Activated CD4-positive, alpha-beta memory T cell treated with anti-CD3 and anti-CD28 coated beads for 36 hours (primary cell): Measurements from ENCODE around the gene ACADM. TPM values are rescaled to one million over a fixed set of nuclear protein-coding genes. Genes with fewer than 3 reads are reported as not detected.
A peak's percentile ranks its signal among the peaks of the same experiment; 100 is the strongest.
"Not testable (repeated sequence)": the region's sequence is repeated elsewhere in the genome, so short reads cannot be mapped to it uniquely, and the experiment has no call there.

Experiments used
- CTCF ChIA-PET: fragments of 350-600 bp; sonication (Branson Sonifier 250); formaldehyde crosslinking; loops from one replicate; lab custom pipeline; 2021; ENCODE audit warnings: antibody characterized with exemption, inconsistent platforms; lab: Charles Lee
- POLR2A ChIA-PET: fragments of 350-600 bp; sonication (Branson Sonifier 250); formaldehyde crosslinking; loops from one replicate; lab custom pipeline; 2021; ENCODE audit warnings: antibody characterized with exemption; lab: Charles Lee
- DNase-seq: peaks from one replicate; pipeline ENCODE4 v3.0.0-alpha.2; 2020
- H3K27ac Mint-ChIP-seq: one replicate; pipeline ENCODE4 v1.8.0; 2021; ENCODE audit warnings: mixed read lengths
- H3K27me3 Mint-ChIP-seq: one replicate; pipeline ENCODE4 v1.8.0; 2021; ENCODE audit warnings: mixed read lengths
- H3K36me3 Mint-ChIP-seq: one replicate; pipeline ENCODE4 v1.8.0; 2021; ENCODE audit warnings: mixed read lengths
- H3K4me1 Mint-ChIP-seq: one replicate; pipeline ENCODE4 v1.8.0; 2021; ENCODE audit warnings: low read depth, mixed read lengths
- H3K4me3 Mint-ChIP-seq: one replicate; pipeline ENCODE4 v1.8.0; 2021; ENCODE audit warnings: mild to moderate bottlenecking, mixed read lengths
- H3K9me3 Mint-ChIP-seq: one replicate; pipeline ENCODE4 v1.8.0; 2021; ENCODE audit warnings: mixed read lengths
- intact Hi-C: fragments of 100-400 bp; cut with micrococcal nuclease; formaldehyde crosslinking; loops from one replicate; pipeline ENCODE4 v1.15.1; 2023
- total RNA-seq, 2 experiments: library from RNA; stranded (reverse); gene quantifications; one replicate each; pipeline ENCODE4 v1.2.3, GENCODE V29; 2021

The ACADM gene
- 10 to 100 TPM; 60.3 to 60.9 TPM for total RNA-seq

DNA sequence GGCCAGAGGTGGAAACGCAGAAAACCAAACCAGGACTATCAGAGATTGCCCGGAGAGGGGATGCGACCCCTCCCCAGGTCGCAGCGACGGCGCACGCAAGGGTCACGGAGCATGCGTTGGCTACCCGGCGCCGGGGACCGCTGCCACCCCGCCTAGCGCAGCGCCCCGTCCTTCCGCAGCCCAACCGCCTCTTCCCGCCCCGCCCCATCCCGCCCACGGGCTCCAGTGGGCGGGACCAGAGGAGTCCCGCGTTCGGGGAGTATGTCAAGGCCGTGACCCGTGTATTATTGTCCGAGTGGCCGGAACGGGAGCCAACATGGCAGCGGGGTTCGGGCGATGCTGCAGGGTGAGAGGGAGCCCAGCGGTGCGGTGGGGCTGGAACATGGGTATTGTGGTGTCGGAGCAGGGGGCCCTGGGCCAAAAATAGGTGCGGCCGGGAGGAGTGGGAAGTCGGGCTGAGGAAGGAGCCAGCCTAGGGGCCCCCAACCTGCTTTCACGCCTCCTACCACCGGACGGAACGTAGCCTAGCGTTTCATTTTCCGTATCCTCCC lies at the start of gene ACADM:
Gene ACADM, plus strand, starts transcription at position 238 of the 551 bp plus-strand sequence. Its CDS starts 79 bp downstream, at position 317.
- intact Hi-C loops, result loop anchor here (1.0 to 10.0 kb wide), 3 partner anchors 62 to 1527 kb away; partner anchors contain the start of genes FPGT, LRRIQ3 and RABGGTB
- Mint-ChIP-seq H3K9me3 (no peaks in the 10 kb centered on the region), H3K27me3 (no peaks in the 10 kb centered on the region), H3K27ac (peak within 1 kb of the TSS; percentile 99), H3K36me3 (peaks cover 2% of the 10 kb centered on the region), H3K4me1 (peaks cover 28% of the 10 kb centered on the region), H3K4me3 (peak within 1 kb of the TSS; percentile 100)
- CTCF ChIA-PET, result no interaction called here
- POLR2A ChIA-PET, result interaction anchor here (1.6 kb wide), 1 partner anchor 62 kb away, joined by 7 read pairs; the partner anchor contains the start of gene RABGGTB
- peak; percentile 91 for DNase-seq

- H3K36me3 Mint-ChIP-seq, result no peaks in the 10 kb centered on the region
- no peak overlapping the region for H3K27ac Mint-ChIP-seq
- ChIA-PET POLR2A (no interaction called here), CTCF (no interaction called here)
- intact Hi-C loops, result no loop called here
- H3K4me1 Mint-ChIP-seq, result no peaks in the 10 kb centered on the region
- H3K27me3 Mint-ChIP-seq, result peaks cover 6% of the 10 kb centered on the region
- H3K9me3 Mint-ChIP-seq, result no peaks in the 10 kb centered on the region
- H3K4me3 Mint-ChIP-seq, result no peak overlapping the region
- no peak for DNase-seq
Observed at GRCh38 chr1:75677443-75677842, 47.1 kb upstream of the ACADM start.

DNA sequence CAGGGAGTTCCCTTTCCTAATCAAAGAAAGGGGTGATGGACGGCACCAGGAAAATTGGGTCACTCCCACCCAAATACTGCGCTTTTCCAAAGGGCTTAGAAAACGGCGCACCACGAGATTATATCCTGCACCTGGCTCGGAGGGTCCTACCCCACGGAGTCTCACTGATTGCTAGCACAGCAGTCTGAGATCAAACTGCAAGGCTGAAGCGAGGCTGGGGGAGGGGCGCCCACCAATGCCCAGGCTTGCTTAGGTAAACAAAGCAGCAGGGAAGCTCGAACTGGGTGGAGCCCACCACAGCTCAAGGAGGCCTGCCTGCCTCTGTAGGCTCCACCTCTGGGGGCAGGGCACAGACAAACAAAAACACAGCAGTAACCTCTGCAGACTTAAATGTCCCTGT lies 46.5 kb upstream of the ACADM start:
- CTCF ChIA-PET, intact Hi-C loops, DNase-seq, H3K36me3 Mint-ChIP-seq, H3K4me1 Mint-ChIP-seq, H3K4me3 Mint-ChIP-seq, H3K27me3 Mint-ChIP-seq, H3K9me3 Mint-ChIP-seq, H3K27ac Mint-ChIP-seq, POLR2A ChIA-PET: not testable (repeated sequence)

DNA sequence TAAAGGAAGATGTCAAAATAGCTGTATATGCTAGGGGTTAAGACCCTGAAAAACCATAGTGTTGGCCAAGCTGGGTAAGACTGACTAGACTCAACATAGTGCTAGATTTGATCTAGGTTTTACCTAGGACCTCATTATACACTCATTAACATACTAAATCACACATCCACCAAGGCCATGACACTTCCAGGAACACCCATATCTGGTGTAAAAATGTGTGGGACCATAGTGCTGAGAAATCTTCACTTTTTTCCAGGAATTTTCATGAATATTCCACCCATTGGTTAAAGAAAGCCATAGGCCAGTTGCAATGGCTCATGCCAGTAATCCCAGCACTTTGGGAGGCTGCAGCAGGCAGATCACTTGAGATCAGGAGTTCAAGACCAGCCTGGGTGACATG lies 34.0 kb upstream of the ACADM start:
- Mint-ChIP-seq H3K9me3 (no peaks in the 10 kb centered on the region), H3K4me3 (no peak overlapping the region), H3K36me3 (no peaks in the 10 kb centered on the region), H3K27ac (no peak overlapping the region), H3K4me1 (no peaks in the 10 kb centered on the region), H3K27me3 (peaks cover 2% of the 10 kb centered on the region)
- intact Hi-C loops, result no loop called here
- ChIA-PET POLR2A (no interaction called here), CTCF (no interaction called here)
- DNase-seq, result no peak

DNA sequence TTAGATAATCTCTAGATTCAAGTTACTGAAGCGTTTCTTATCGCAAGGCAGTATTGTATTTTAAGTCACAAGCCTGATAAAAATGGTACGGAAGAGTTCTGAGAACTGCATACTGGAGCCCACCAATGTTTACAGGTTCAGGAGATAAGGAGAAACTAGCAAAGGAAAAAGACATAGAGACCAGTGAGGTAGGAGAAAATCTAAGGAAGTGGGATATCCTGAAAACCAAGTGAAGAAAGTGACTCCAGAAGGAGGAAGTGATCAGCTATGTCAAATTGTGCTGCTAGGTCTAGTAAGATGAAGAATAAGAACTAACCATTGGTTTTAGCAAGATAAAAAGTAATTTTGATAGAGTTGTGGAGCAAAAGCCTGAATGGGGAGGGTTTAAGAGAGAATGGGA lies 31.0 kb upstream of the ACADM start:
- Mint-ChIP-seq H3K36me3 (no peaks in the 10 kb centered on the region), H3K4me1 (no peaks in the 10 kb centered on the region), H3K27me3 (peaks cover 1% of the 10 kb centered on the region), H3K4me3 (no peak overlapping the region), H3K27ac (no peak overlapping the region), H3K9me3 (no peaks in the 10 kb centered on the region)
- intact Hi-C loops, result no loop called here
- no peak for DNase-seq
- POLR2A ChIA-PET, result no interaction called here
- CTCF ChIA-PET, result no interaction called here

DNA sequence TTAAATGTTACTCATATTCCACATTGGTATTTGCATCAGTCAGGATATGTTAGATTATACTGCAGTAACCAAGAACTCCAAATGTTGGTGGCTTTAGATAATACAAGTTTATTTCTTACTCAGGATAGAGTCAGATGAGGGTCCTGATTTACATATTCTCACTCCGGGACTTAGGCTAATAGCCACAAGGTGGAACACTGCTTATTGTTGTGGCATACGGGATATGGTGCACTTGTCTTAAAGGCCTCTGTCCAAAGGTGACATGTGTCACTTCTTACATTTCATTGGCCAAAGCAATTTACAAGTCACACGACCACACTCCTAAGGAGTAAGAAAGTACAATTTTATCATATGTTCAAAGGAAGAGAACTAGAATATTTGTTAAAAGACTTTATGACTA lies 28.5 kb upstream of the ACADM start:
- CTCF ChIA-PET, result no interaction called here
- no peak for DNase-seq
- H3K36me3 Mint-ChIP-seq, result no peaks in the 10 kb centered on the region
- H3K4me3 Mint-ChIP-seq, result no peak overlapping the region
- no peaks in the 10 kb centered on the region for H3K9me3 Mint-ChIP-seq
- no peaks in the 10 kb centered on the region for H3K4me1 Mint-ChIP-seq
- H3K27ac Mint-ChIP-seq, result no peak overlapping the region
- peaks cover 6% of the 10 kb centered on the region for H3K27me3 Mint-ChIP-seq
- intact Hi-C loops, result no loop called here
- POLR2A ChIA-PET, result no interaction called here

- Mint-ChIP-seq H3K9me3 (no peaks in the 10 kb centered on the region), H3K4me1 (no peaks in the 10 kb centered on the region), H3K4me3 (no peak overlapping the region), H3K36me3 (no peaks in the 10 kb centered on the region), H3K27ac (no peak overlapping the region), H3K27me3 (peaks cover 15% of the 10 kb centered on the region)
- DNase-seq, result no peak
- CTCF ChIA-PET, result no interaction called here
- POLR2A ChIA-PET, result no interaction called here
- intact Hi-C loops, result no loop called here
Observed at GRCh38 chr1:75707191-75707590, 17.3 kb upstream of the ACADM start.

DNA sequence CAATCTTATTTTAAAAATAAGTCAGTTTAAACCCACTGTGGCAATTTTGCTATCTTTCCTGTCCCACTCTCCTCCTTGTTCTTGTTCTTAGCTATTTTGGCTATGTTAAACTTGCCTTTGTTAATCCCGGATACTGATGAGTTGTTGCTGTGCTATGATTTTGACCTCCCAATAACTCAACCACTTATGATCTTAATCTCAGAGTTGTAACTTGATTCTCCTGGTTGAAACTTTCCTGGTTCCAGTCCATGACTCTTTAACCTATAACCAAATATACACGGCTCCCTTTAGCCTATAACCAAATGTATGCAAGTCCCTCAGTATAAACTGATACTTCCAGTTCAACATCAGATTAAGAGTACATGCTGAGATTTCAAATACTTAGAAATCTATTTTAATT lies 15.6 kb upstream of the ACADM start:
- intact Hi-C loops, result no loop called here
- no peak for DNase-seq
- ChIA-PET CTCF (no interaction called here), POLR2A (no interaction called here)
- Mint-ChIP-seq H3K4me3 (no peak overlapping the region), H3K4me1 (no peaks in the 10 kb centered on the region), H3K36me3 (no peaks in the 10 kb centered on the region), H3K27me3 (peaks cover 18% of the 10 kb centered on the region), H3K9me3 (no peaks in the 10 kb centered on the region), H3K27ac (no peak overlapping the region)

GRCh38 chr1:75710832-75711231 lies 13.7 kb upstream of the ACADM start:
- intact Hi-C loops, result no loop called here
- H3K4me3 Mint-ChIP-seq, result no peak overlapping the region
- CTCF ChIA-PET, result no interaction called here

DNA sequence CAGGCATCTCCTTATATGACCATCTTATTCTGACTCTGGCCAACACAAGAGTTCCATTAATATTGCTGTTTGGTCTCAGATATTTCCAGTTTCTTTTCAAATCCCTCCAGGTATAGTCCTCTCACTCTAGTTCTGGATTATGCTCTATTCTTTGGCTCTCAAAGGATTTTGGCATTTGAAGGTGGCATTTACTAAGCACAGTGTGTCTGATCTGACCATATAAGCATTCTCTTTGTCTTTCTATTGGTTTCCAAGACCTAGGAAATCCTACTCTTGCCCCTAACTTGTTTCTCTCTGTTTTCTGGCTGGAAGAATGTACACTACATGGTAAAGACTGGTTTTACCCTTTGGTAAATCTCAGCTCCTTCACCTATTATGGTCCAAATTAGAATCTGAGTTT lies 12.7 kb upstream of the ACADM start:
- H3K27ac Mint-ChIP-seq, result no peak overlapping the region
- DNase-seq, result no peak
- no peaks in the 10 kb centered on the region for H3K9me3 Mint-ChIP-seq
- H3K4me3 Mint-ChIP-seq, result no peak overlapping the region
- intact Hi-C loops, result no loop called here
- POLR2A ChIA-PET, result no interaction called here
- H3K27me3 Mint-ChIP-seq, result peaks cover 18% of the 10 kb centered on the region
- H3K4me1 Mint-ChIP-seq, result no peaks in the 10 kb centered on the region
- no peaks in the 10 kb centered on the region for H3K36me3 Mint-ChIP-seq
- CTCF ChIA-PET, result no interaction called here

More at GRCh38 chr1:75710832-75711231, 13.7 kb upstream of the ACADM start:
- Mint-ChIP-seq H3K36me3 (no peaks in the 10 kb centered on the region), H3K9me3 (no peaks in the 10 kb centered on the region), H3K27me3 (peaks cover 18% of the 10 kb centered on the region), H3K4me1 (no peaks in the 10 kb centered on the region), H3K27ac (no peak overlapping the region)
- no peak for DNase-seq
- POLR2A ChIA-PET, result no interaction called here

GRCh38 chr1:75712306-75712705 lies 12.2 kb upstream of the ACADM start:
- Mint-ChIP-seq H3K36me3 (no peaks in the 10 kb centered on the region), H3K9me3 (no peaks in the 10 kb centered on the region), H3K27me3 (peaks cover 15% of the 10 kb centered on the region), H3K27ac (no peak overlapping the region), H3K4me1 (no peaks in the 10 kb centered on the region), H3K4me3 (no peak overlapping the region)
- POLR2A ChIA-PET, result no interaction called here
- no peak for DNase-seq
- CTCF ChIA-PET, result no interaction called here
- intact Hi-C loops, result no loop called here

- H3K36me3 Mint-ChIP-seq, result peaks cover 2% of the 10 kb centered on the region
- peaks cover 9% of the 10 kb centered on the region for H3K4me1 Mint-ChIP-seq
- H3K27ac Mint-ChIP-seq, result no peak overlapping the region
- DNase-seq, result no peak
- H3K4me3 Mint-ChIP-seq, result no peak overlapping the region
- no peaks in the 10 kb centered on the region for H3K27me3 Mint-ChIP-seq
- POLR2A ChIA-PET, result no interaction called here
- no peaks in the 10 kb centered on the region for H3K9me3 Mint-ChIP-seq
- intact Hi-C loops, result loop anchor here (10.0 kb wide), 1 partner anchor 955 kb away; no protein-coding TSS in a partner anchor
- CTCF ChIA-PET, result no interaction called here
Observed at GRCh38 chr1:75719810-75720209, 4.7 kb upstream of the ACADM start.

- Mint-ChIP-seq H3K36me3 (peaks cover 2% of the 10 kb centered on the region), H3K9me3 (no peaks in the 10 kb centered on the region), H3K27ac (no peak overlapping the region), H3K4me1 (peaks cover 11% of the 10 kb centered on the region), H3K27me3 (no peaks in the 10 kb centered on the region), H3K4me3 (no peak overlapping the region)
- intact Hi-C loops, result loop anchor here (10.0 kb wide), 1 partner anchor 956 kb away; no protein-coding TSS in a partner anchor
- ChIA-PET CTCF (no interaction called here), POLR2A (no interaction called here)
- DNase-seq, result no peak
Observed at GRCh38 chr1:75720325-75720724, 4.2 kb upstream of the ACADM start.
